Immature natural killer cell (primary cell): ENCODE measurements around the gene PPM1H. TPM values are rescaled to one million over a fixed set of nuclear protein-coding genes. Genes with fewer than 3 reads are reported as not detected.
"Not testable (repeated sequence)": the region's sequence is repeated elsewhere in the genome, so short reads cannot be mapped to it uniquely, and the experiment has no call there.

Experiments used
- DNase-seq, 3 donors: peaks; one replicate each; pipeline ENCODE4 v3.0.0; 2022; ENCODE audit warnings: mixed read lengths in 1 of 3
- H3K27ac Mint-ChIP-seq, 6 donors: one replicate each; pipeline ENCODE4 v1.8.0; 2020; ENCODE audit warnings: mixed read lengths in 6 of 6, mild to moderate bottlenecking in 5 of 6, inconsistent platforms in 4 of 6, moderate library complexity in 3 of 6
- H3K27me3 Mint-ChIP-seq, 3 donors: one replicate each; pipeline ENCODE4 v1.8.0; 2020 to 2021; ENCODE audit warnings: low read depth in 3 of 3, mild to moderate bottlenecking in 3 of 3, mixed read lengths in 3 of 3, moderate library complexity in 3 of 3, inconsistent platforms in 1 of 3
- H3K36me3 Mint-ChIP-seq, 3 donors: one replicate each; pipeline ENCODE4 v1.8.0; 2020; ENCODE audit warnings: mixed read lengths in 3 of 3, inconsistent platforms in 2 of 3, mild to moderate bottlenecking in 2 of 3
- H3K4me1 Mint-ChIP-seq, 2 donors: one replicate each; pipeline ENCODE4 v1.8.0; 2020; ENCODE audit warnings: inconsistent platforms in 2 of 2, mild to moderate bottlenecking in 2 of 2, mixed read lengths in 2 of 2, moderate library complexity in 1 of 2
- H3K4me3 Mint-ChIP-seq, 5 donors: one replicate each; pipeline ENCODE4 v1.8.0; 2020; ENCODE audit warnings: mild to moderate bottlenecking in 5 of 5, mixed read lengths in 5 of 5, inconsistent platforms in 3 of 5, moderate library complexity in 3 of 5
- H3K9me3 Mint-ChIP-seq, 6 donors: one replicate each; pipeline ENCODE4 v1.8.0; 2020; ENCODE audit warnings: mild to moderate bottlenecking in 6 of 6, mixed read lengths in 6 of 6, inconsistent platforms in 4 of 6, moderate library complexity in 3 of 6
- polyA plus RNA-seq, 3 donors: library from polyadenylated mRNA; unstranded; fragments of 300-500 nt; fragmentation: Illumina TruSeq; gene quantifications; one replicate each; pipeline ENCODE4 v1.2.3, GENCODE V29; 2021

PPM1H gene
- polyA plus RNA-seq, 3 donors from 2014 or later, result 0.50 TPM; not detected in 2

DNA sequence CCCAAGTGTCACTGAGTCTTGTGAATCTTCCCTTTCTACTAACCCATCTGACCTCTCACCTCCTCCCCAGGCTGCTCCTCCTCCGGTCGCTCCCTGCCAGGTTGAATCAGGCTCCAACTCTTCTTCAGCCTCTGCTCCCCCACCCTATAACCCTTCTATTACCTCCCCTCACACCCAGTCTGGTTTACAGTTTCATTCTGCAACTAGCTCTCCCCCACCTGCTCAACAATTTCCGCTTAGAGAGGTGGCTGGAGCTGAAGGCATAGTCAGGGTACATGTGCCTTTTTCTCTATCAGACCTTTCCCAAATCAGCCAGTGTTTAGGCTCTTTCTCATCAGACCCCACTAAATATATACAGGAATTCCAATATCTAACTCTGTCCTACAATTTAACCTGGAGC, 174.6 kb downstream of the PPM1H start:
- not testable (repeated sequence) for H3K27me3 Mint-ChIP-seq, H3K36me3 Mint-ChIP-seq, H3K9me3 Mint-ChIP-seq, H3K27ac Mint-ChIP-seq, H3K4me1 Mint-ChIP-seq, DNase-seq, H3K4me3 Mint-ChIP-seq

DNA sequence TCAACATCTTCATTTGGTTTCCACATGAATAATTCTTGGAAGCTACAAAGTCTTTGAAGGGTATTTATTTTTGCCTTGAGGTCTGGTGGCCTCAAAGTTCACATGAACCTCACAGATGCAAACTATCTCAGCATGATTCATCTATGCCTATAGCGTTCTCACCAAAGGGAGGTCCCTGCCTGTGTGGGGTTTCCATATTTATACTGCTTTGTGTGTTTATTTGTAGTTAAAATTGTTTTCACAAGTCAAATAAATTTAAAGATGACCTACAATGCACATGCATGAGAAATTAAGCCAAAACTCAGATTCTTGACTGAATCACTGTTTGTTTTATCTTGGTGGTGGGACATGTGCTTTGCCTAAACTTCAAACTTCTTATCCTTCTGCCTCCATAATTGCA, 176.7 kb downstream of the PPM1H start:
- H3K27me3 Mint-ChIP-seq, result peaks cover 3 to 8% (median 4%) of the 10 kb centered on the region in 3 donors
- no peak for DNase-seq
- no peak overlapping the region for H3K4me3 Mint-ChIP-seq
- H3K9me3 Mint-ChIP-seq, result no peaks in the 10 kb centered on the region
- H3K36me3 Mint-ChIP-seq, result no peaks in the 10 kb centered on the region
- no peak overlapping the region for H3K27ac Mint-ChIP-seq
- no peaks in the 10 kb centered on the region for H3K4me1 Mint-ChIP-seq

DNA sequence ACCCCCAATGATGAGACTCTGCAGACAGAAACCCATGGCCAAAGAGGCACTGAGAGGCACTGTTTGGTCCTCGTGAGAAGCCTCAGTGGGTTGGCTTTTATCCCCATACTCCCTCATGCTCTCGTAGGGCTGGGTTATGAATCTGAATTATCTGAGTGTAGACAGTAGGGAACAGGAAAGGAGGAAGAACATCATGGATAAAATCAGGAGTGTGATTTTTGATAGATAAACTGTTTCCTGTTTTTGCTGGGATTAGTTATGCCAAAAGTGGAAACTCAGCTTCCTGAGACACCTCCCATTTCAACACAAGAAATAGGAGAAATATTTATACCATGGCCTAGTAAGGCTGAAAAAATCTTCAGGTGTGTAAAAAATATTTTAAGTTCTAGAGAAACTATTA, 177.9 kb downstream of the PPM1H start:
- no peak overlapping the region for H3K4me3 Mint-ChIP-seq
- DNase-seq, result no peak
- H3K27me3 Mint-ChIP-seq, result peaks cover 3 to 8% (median 4%) of the 10 kb centered on the region in 3 donors
- H3K36me3 Mint-ChIP-seq, result no peaks in the 10 kb centered on the region
- H3K9me3 Mint-ChIP-seq, result no peaks in the 10 kb centered on the region
- no peaks in the 10 kb centered on the region for H3K4me1 Mint-ChIP-seq
- no peak overlapping the region for H3K27ac Mint-ChIP-seq

DNA sequence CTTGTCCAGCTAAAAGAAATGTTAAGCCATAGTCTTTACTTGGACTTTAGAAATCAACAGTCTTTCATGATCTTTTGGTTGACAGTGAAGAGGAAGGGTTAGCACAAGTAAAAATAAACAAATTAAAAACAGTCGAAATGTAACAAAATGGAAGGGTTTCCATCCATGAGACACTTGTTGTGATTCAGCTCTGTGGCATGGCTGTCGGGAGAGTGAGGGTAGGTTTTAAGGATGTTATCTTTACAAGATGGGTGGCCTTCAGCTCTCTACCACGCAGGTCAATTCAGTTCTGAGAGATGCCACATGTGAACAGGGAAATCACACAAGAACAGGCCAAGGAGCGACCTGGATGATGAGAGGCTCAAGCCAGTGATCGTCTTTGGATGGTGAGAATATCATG, 180.2 kb downstream of the PPM1H start:
- Mint-ChIP-seq H3K9me3 (no peaks in the 10 kb centered on the region), H3K36me3 (no peaks in the 10 kb centered on the region), H3K27ac (no peak overlapping the region), H3K4me1 (no peaks in the 10 kb centered on the region), H3K4me3 (no peak overlapping the region), H3K27me3 (peaks cover 3 to 6% (median 6%) of the 10 kb centered on the region in 3 donors)
- no peak for DNase-seq

DNA sequence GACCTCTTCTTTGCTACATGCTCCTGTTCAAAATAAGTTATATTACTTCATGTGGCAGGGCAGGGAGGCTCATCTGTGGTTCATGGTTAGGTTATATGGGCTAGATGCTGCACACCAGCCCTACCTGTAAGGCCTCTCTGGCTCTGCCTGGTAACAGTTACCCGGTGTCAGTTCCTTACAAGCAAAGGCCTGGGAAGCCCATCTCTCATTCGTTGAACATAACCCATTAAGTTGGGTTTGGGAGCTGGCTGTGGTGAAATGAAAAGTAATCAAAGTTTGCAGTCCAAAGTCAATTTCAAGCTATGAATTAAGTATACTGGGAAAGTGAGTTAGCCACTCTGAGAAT, 183.2 kb downstream of the PPM1H start:
- H3K27ac Mint-ChIP-seq, result no peak overlapping the region
- no peak for DNase-seq
- no peaks in the 10 kb centered on the region for H3K36me3 Mint-ChIP-seq
- no peaks in the 10 kb centered on the region for H3K9me3 Mint-ChIP-seq
- no peaks in the 10 kb centered on the region for H3K4me1 Mint-ChIP-seq
- H3K4me3 Mint-ChIP-seq, result no peak overlapping the region
- H3K27me3 Mint-ChIP-seq, result peaks cover 2 to 3% (median 2%) of the 10 kb centered on the region in 3 donors

DNA sequence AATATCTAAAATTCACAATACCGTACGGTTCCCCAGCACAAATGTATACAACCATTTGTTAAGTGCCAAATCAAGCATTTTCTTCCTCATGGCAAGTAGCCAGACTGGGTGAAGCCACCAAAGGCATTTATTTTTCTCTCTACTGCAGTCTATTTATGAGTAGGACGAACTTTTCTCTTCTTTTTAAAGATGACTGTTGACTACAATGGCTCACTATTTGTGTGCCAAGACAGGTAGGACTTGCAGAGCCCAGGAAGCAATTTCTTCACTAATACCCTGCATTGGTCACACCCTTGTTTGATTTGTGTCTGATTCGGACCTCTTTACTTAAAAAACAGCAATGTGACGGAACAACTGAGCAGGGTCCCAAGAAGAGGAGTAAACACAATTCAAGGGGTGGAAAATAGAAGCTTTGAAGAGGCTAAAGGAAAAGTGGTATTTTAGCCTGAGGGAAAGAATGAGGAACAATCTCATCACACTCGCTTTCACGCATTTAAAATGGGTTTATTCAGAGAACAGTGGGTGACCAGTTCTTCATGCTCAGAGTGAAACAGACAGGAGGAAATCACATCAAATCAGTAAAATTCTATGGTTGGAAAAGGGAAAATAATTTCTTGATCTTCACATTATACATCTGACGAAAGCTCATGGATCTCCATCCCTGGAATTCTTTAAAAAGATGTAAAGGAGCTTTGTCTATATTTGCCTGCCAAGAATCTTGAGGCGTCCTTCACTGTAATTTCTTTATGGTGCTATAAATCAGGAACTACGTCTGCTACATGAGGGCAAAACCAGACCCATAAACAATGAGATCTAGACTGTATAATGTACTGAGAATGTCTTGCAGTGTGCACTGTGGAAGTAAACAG, 183.8 kb downstream of the PPM1H start:
- no peaks in the 10 kb centered on the region for H3K9me3 Mint-ChIP-seq
- no peak overlapping the region for H3K4me3 Mint-ChIP-seq
- H3K27ac Mint-ChIP-seq, result no peak overlapping the region
- H3K36me3 Mint-ChIP-seq, result no peaks in the 10 kb centered on the region
- no peak for DNase-seq
- H3K4me1 Mint-ChIP-seq, result no peaks in the 10 kb centered on the region
- peaks cover 2 to 3% (median 2%) of the 10 kb centered on the region in 3 donors for H3K27me3 Mint-ChIP-seq

DNA sequence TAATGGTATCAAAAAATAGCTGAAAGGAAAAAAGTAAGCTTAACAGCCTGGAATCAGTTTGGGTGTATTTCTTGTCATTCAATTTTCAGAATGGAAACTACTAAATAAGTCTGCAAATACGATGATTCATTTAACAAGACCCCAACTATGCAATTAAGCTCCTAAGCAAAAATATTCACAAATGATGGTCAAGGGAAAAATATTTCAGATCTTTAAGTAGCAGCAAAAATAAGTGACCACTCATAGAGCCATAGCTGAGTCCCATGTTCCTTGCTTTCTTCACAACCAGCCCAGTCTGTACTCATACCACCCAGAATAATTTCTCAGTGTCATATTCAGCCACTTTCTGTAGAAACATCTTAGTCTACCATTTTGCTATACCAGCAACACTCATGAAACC, 185.4 kb downstream of the PPM1H start:
- Mint-ChIP-seq H3K27ac (no peak overlapping the region), H3K36me3 (no peaks in the 10 kb centered on the region), H3K27me3 (peaks cover 0 to 3% (median 2%) of the 10 kb centered on the region in 3 donors), H3K9me3 (no peaks in the 10 kb centered on the region), H3K4me1 (peaks cover 0 to 2% of the 10 kb centered on the region in 2 donors), H3K4me3 (no peak overlapping the region)
- DNase-seq, result no peak

DNA sequence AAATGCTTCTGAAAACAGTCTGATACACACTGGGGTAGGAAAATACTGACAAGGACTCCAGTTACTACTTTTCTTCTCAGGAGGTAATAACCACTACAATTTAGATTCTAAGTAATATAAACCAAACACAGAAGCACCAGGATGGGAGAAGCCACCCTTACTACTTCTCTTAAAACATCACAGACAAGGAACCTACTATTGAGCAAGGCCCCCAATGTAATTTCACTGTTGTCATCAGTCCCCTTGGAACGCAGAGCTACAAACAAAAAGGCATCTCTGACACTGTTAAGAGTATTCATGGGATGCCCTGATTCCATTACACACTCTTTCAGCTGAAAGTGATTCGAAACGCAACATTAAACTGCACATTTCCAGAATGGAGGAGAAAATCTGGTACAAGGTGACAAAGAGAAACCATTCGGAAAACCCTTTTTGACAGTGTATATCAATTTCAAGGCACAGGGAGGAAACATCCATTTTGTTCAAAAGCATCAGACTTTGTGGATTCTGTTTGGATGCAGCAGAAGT, 185.9 kb downstream of the PPM1H start:
- Mint-ChIP-seq H3K27me3 (peaks cover 0 to 2% (median 2%) of the 10 kb centered on the region in 3 donors), H3K36me3 (no peaks in the 10 kb centered on the region), H3K4me1 (peaks cover 0 to 2% of the 10 kb centered on the region in 2 donors), H3K9me3 (no peaks in the 10 kb centered on the region), H3K27ac (peak overlapping the region in 1 of 6 donors; percentile 14), H3K4me3 (no peak overlapping the region)
- DNase-seq, result no peak

DNA sequence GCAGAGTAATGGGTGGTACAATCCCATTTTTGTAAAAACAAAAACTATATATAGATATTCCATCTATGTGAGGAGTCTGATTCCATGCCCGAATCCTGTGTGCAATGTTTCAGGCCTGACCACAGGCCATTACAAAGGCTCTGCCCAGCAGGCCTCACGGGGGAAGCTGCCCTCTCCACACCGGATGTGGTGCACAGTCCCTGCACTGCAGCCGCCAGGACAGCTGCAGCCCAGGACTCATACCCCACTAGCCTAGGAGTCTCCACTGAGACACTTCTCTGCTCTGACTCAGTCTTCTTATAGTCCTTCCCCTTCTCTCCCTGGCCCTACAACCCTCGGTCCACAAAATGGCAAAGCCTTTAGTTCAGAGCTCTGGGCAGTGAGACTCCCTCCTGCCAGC, 190.4 kb downstream of the PPM1H start:
- Mint-ChIP-seq H3K27me3 (no peaks in the 10 kb centered on the region), H3K4me3 (no peak overlapping the region), H3K36me3 (no peaks in the 10 kb centered on the region), H3K9me3 (no peaks in the 10 kb centered on the region), H3K4me1 (peaks cover 0 to 2% of the 10 kb centered on the region in 2 donors), H3K27ac (peak overlapping the region in 2 of 6 donors; percentile 15 to 64)
- no peak for DNase-seq

DNA sequence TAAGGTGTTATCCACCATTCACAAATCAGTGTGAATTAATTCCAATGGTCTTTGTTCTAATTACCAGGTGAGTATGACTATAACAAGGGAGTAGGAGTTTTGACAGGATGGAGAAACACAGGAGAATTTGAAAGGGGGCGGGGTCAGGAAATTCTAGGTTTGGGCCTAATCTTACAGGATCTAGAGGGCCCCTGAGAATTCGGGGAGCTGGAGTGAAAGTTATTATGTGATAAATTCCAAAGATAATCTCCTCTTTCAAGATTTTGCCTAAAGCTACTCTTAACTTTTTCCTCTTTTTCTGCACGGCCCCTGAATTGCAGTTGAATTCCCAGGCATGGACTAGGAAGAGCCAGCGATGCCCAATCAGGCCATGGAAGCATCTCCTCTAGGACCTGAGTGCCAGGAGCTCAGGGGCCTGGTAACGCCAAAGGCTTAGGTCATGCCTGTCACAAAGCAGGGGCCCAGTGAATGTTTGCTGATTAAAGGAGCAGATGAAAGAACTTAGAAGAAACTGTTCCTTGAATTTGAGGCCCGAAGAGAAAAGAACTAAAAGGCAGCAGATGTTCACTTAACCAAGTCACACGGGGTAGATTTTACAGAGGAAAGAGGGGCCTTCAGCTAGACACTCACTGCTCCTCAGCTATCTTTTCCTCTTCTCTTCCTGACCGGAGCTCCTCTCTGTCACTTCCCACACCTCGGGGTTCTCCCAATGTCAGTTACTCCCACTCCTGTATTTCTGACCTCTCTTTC, 195.5 kb downstream of the PPM1H start:
- no peak overlapping the region for H3K4me3 Mint-ChIP-seq
- no peak overlapping the region for H3K27ac Mint-ChIP-seq
- no peaks in the 10 kb centered on the region for H3K36me3 Mint-ChIP-seq
- H3K4me1 Mint-ChIP-seq, result no peaks in the 10 kb centered on the region
- H3K9me3 Mint-ChIP-seq, result no peaks in the 10 kb centered on the region
- peaks cover 0 to 2% (median 0%) of the 10 kb centered on the region in 3 donors for H3K27me3 Mint-ChIP-seq
- no peak for DNase-seq

DNA sequence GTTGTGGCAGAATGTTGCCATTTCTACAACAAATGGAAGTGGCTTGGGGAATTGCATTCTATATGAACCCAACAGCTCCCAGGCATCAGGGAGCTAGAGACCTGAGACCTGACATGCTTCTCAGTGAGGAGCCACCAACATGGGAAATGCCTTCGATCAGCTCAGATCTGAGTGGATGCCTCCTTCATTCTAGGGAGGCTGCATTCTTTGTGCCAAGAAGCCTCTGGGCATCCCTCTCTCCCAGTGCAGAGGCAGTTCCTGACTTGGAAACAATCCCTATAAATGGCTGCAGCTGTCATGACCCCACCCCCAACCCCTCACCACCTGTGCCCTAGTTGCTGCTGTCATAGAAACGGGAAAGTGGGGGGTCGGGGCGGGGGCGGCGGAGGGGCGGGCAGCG, 196.3 kb downstream of the PPM1H start:
- H3K4me3 Mint-ChIP-seq, result no peak overlapping the region
- no peaks in the 10 kb centered on the region for H3K4me1 Mint-ChIP-seq
- H3K27me3 Mint-ChIP-seq, result peaks cover 0 to 2% (median 0%) of the 10 kb centered on the region in 3 donors
- no peak for DNase-seq
- H3K36me3 Mint-ChIP-seq, result no peaks in the 10 kb centered on the region
- H3K9me3 Mint-ChIP-seq, result no peaks in the 10 kb centered on the region
- no peak overlapping the region for H3K27ac Mint-ChIP-seq

DNA sequence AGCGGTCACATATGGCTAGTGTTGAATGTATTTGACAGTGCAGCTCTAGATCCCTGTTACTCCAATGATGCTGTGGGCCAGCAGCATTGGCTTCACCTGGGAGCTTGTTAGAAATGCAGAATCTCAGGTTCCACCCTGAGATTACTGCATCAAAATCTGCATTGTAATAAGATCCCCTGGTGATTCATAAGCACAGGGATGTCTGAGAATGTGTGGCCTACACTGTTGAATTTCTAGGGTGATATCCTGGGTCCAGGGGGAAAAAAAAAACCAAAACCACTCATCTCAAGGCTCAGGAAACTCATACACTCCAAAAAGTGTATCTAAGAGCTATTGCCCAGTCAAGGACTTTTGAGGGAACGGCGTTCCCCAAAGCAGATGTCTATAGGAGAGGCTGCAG, 196.8 kb downstream of the PPM1H start:
- no peaks in the 10 kb centered on the region for H3K4me1 Mint-ChIP-seq
- peaks cover 0 to 2% (median 0%) of the 10 kb centered on the region in 3 donors for H3K27me3 Mint-ChIP-seq
- no peak overlapping the region for H3K27ac Mint-ChIP-seq
- no peaks in the 10 kb centered on the region for H3K36me3 Mint-ChIP-seq
- no peak for DNase-seq
- no peak overlapping the region for H3K4me3 Mint-ChIP-seq
- H3K9me3 Mint-ChIP-seq, result no peaks in the 10 kb centered on the region

DNA sequence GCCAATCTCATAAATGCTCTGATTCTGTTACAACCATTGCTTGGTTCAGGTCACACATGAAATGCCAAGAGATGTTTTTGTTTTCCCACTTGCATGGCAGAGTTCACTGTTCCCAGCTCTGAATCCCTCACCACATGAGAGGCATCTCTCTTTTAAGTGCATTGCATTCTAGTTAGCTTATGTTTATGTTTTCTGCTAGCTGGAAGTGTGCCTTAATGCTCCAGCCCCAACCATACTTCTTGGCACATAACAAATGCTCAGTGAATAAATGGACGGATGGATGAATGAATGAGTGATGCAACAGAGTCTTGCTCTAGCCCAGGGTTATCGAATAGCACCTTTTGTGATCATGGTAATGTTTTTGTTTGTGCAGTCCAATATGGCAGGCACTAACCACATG, 197.3 kb downstream of the PPM1H start:
- Mint-ChIP-seq H3K4me3 (no peak overlapping the region), H3K27me3 (peaks cover 0 to 2% (median 0%) of the 10 kb centered on the region in 3 donors), H3K36me3 (no peaks in the 10 kb centered on the region), H3K9me3 (no peaks in the 10 kb centered on the region), H3K4me1 (no peaks in the 10 kb centered on the region), H3K27ac (no peak overlapping the region)
- DNase-seq, result no peak

DNA sequence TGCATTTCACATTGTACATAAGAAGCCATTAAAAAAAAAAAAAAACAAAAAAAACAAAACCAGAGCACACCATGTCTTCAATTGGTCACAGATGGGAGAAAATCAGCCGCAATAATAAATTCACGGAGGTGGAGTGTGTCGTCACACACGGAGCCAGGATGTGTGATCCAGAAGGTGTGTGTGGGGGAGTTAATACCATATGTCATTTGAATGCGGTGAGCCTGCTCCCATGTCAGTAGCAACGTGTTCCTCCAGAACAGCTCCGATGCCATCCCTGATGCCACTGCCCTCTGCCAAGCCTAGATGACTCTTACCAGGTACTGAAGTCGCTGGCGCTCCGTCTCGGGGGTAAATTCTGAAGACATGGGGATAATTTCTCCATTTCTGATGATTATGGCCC, 197.8 kb downstream of the PPM1H start:
- Mint-ChIP-seq H3K36me3 (no peaks in the 10 kb centered on the region), H3K4me3 (no peak overlapping the region), H3K27me3 (peaks cover 0 to 2% (median 0%) of the 10 kb centered on the region in 3 donors), H3K9me3 (no peaks in the 10 kb centered on the region), H3K4me1 (no peaks in the 10 kb centered on the region), H3K27ac (no peak overlapping the region)
- no peak for DNase-seq
